ENCODE data around the gene CTNNB1. TPM values are rescaled to one million over a fixed set of nuclear protein-coding genes. Genes with fewer than 3 reads are reported as not detected.

Gene CTNNB1
- total RNA-seq, 2 donors from 2014 or later: 420 to 534 TPM

- DNase-seq: no peak
- H3K4me3 Mint-ChIP-seq: no peak overlapping the region
- TF ChIP-seq, protein P1, sequence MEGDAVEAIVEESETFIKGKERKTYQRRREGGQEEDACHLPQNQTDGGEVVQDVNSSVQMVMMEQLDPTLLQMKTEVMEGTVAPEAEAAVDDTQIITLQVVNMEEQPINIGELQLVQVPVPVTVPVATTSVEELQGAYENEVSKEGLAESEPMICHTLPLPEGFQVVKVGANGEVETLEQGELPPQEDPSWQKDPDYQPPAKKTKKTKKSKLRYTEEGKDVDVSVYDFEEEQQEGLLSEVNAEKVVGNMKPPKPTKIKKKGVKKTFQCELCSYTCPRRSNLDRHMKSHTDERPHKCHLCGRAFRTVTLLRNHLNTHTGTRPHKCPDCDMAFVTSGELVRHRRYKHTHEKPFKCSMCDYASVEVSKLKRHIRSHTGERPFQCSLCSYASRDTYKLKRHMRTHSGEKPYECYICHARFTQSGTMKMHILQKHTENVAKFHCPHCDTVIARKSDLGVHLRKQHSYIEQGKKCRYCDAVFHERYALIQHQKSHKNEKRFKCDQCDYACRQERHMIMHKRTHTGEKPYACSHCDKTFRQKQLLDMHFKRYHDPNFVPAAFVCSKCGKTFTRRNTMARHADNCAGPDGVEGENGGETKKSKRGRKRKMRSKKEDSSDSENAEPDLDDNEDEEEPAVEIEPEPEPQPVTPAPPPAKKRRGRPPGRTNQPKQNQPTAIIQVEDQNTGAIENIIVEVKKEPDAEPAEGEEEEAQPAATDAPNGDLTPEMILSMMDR (conservative IDR thresholded peaks at IDR 0.05): no peak
Observed at GRCh38 chr3:41260063-41260450, 60.8 kb downstream of the CTNNB1 start.

DNA sequence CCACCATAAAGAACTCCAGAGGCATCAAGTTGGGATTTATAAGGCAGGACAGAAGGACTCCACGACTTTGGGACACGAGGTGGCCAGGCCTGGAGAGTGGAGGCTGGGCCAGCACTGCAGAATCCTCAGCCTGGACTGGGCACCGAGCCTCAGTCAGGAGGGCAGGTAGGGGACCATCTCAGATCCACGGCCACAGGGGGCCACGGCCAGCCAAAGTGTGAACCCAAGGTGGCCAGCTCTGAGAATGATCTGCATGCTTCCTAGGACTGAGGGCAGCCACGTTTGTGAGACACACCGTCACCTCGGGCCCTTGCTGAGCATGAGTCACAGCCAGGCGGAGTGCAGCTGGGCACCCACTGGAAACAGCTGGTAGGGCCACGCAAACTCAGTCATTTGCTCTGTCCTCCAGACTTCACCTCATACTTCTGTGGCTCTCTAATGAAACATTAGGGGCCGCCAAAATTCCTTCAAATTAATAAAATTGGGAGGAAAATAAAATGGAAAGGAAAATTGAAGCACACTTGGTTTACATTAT is 65.8 kb downstream of the CTNNB1 start:
- no peak overlapping the region for H3K4me3 Mint-ChIP-seq
- Histone ChIP-seq H3K27me3 (ENCODE audit: control insufficient read depth, insufficient read depth, low read length, poor library complexity, severe bottlenecking) (no peaks in the 10 kb centered on the region), H3K4me1 (ENCODE audit: control insufficient read depth, insufficient read depth, low read length) (no peaks in the 10 kb centered on the region), H3K27ac (ENCODE audit: low read depth, low read length) (no peak overlapping the region), H3K36me3 (ENCODE audit: control insufficient read depth, insufficient read depth, low read length) (no peaks in the 10 kb centered on the region), H3K9me3 (ENCODE audit: control insufficient read depth, low read length) (no peaks in the 10 kb centered on the region), H3K4me3 (ENCODE audit: low read length) (no peak overlapping the region), H3K9ac (ENCODE audit: extremely low read depth, low read length, poor library complexity, severe bottlenecking) (no peak overlapping the region)
- TF ChIP-seq, protein P1 (conservative IDR thresholded peaks at IDR 0.05): no peak
- WGBS, 2 experiments (ENCODE audit: insufficient coverage in 1 of 2, insufficient read length in 1 of 2): 89% methylated on average over 3 to 11 of the region's 11 CpGs
- H3K36me3 Mint-ChIP-seq (ENCODE audit: low read depth): no peaks in the 10 kb centered on the region
- peaks cover 2% of the 10 kb centered on the region for H3K9me3 Mint-ChIP-seq
- no peak overlapping the region for H3K27ac Mint-ChIP-seq
- no peak for DNase-seq
- peaks cover 12% of the 10 kb centered on the region for H3K4me1 Mint-ChIP-seq
- H3K27me3 Mint-ChIP-seq (ENCODE audit: insufficient read depth): no peaks in the 10 kb centered on the region

More at GRCh38 chr3:41260063-41260450, 60.8 kb downstream of the CTNNB1 start:
- H3K27ac ChIP-seq (ENCODE audit: low read depth, low read length): no peak overlapping the region
- no peak overlapping the region for H3K9ac ChIP-seq (ENCODE audit: extremely low read depth, low read length, poor library complexity, severe bottlenecking)
- H3K4me3 ChIP-seq (ENCODE audit: low read length): no peak overlapping the region
- no peaks in the 10 kb centered on the region for H3K36me3 ChIP-seq (ENCODE audit: control insufficient read depth, insufficient read depth, low read length)
- H3K27ac Mint-ChIP-seq: no peak overlapping the region
- no peaks in the 10 kb centered on the region for H3K27me3 Mint-ChIP-seq (ENCODE audit: insufficient read depth)
- H3K27me3 ChIP-seq (ENCODE audit: control insufficient read depth, insufficient read depth, low read length, poor library complexity, severe bottlenecking): no peaks in the 10 kb centered on the region
- no peaks in the 10 kb centered on the region for H3K9me3 ChIP-seq (ENCODE audit: control insufficient read depth, low read length)
- no peaks in the 10 kb centered on the region for H3K36me3 Mint-ChIP-seq (ENCODE audit: low read depth)
- no peaks in the 10 kb centered on the region for H3K9me3 Mint-ChIP-seq
- H3K4me1 ChIP-seq (ENCODE audit: control insufficient read depth, insufficient read depth, low read length): no peaks in the 10 kb centered on the region
- H3K4me1 Mint-ChIP-seq: peaks cover 12% of the 10 kb centered on the region
- WGBS, 2 experiments (ENCODE audit: insufficient coverage in 1 of 2, insufficient read length in 1 of 2): 94% methylated on average over 3 of the region's 3 CpGs

GRCh38 chr3:41265823-41266273 is 66.5 kb downstream of the CTNNB1 start:
- no peak overlapping the region for H3K4me3 ChIP-seq (ENCODE audit: low read length)
- Mint-ChIP-seq H3K9me3 (peaks cover 2% of the 10 kb centered on the region), H3K4me3 (no peak overlapping the region), H3K27me3 (ENCODE audit: insufficient read depth) (no peaks in the 10 kb centered on the region), H3K27ac (no peak overlapping the region), H3K4me1 (peaks cover 12% of the 10 kb centered on the region), H3K36me3 (ENCODE audit: low read depth) (no peaks in the 10 kb centered on the region)
- no peaks in the 10 kb centered on the region for H3K27me3 ChIP-seq (ENCODE audit: control insufficient read depth, insufficient read depth, low read length, poor library complexity, severe bottlenecking)
- no peak overlapping the region for H3K9ac ChIP-seq (ENCODE audit: extremely low read depth, low read length, poor library complexity, severe bottlenecking)
- no peak overlapping the region for H3K27ac ChIP-seq (ENCODE audit: low read depth, low read length)
- H3K9me3 ChIP-seq (ENCODE audit: control insufficient read depth, low read length): no peaks in the 10 kb centered on the region
- DNase-seq: no peak
- WGBS, 2 experiments (ENCODE audit: insufficient coverage in 1 of 2, insufficient read length in 1 of 2): 90 to 93% methylated on average over 2 to 3 of the region's 3 CpGs
- H3K4me1 ChIP-seq (ENCODE audit: control insufficient read depth, insufficient read depth, low read length): no peaks in the 10 kb centered on the region
- TF ChIP-seq, protein P1 (conservative IDR thresholded peaks at IDR 0.05): no peak
- H3K36me3 ChIP-seq (ENCODE audit: control insufficient read depth, insufficient read depth, low read length): no peaks in the 10 kb centered on the region

Data from endodermal cell (in vitro differentiated cells).